Measurements from ENCODE around the gene NCF2.

NCF2 gene

DNA sequence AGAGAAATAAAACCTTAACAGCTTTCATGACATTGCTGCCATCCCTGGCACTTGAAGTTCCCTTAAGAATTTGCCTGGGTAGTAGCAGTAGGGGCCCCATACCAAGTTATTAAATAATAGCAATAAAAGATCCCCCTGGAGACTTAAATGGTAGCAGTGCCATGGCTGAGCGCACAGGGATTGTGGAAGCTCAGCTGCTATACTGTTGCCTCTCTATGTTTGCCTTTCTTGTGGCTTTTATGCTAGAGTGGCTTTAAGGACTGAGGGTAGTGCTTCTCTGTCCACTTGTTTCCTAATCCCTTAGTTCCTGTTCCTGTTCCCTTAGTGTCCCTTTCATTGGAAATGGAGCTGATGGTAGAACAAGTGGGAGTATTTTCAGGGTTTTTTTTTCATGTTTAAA is 42.1 kb downstream of the NCF2 start:
- no peak for DNase-seq

- no peak for DNase-seq
These were observed 43.8 kb downstream of the NCF2 start for GRCh38 chr1:183546427-183546826.

- DNase-seq = no peak
These were observed 45.5 kb downstream of the NCF2 start for GRCh38 chr1:183544598-183545297.

DNA sequence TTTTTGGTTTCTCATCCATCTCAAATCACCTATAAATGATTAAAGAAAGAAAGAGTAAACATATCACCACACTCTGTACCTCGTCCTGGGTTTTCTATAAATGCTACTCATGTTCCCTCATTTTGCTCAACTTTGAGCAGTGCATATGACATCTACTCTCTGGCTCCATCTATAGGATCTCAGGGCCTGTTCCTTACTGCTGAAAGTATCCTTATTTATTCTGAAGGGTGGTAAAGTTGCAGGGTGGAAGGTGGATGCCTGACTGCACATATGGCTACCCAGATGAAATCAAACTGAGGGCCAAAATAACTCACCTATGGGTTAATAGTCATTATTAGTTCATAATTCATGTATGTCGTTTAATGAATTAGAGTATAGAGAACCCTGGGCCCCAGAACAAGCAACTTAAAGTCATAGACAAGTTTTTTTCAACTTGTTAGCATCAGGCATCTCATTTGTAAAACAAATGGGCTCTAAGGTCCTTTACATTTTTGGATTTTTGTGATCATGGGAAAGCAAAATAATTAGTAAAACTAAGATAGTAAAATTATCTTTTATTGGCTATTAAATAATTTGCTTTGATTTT is 46.5 kb downstream of the NCF2 start:
- DNase-seq = no peak

DNA sequence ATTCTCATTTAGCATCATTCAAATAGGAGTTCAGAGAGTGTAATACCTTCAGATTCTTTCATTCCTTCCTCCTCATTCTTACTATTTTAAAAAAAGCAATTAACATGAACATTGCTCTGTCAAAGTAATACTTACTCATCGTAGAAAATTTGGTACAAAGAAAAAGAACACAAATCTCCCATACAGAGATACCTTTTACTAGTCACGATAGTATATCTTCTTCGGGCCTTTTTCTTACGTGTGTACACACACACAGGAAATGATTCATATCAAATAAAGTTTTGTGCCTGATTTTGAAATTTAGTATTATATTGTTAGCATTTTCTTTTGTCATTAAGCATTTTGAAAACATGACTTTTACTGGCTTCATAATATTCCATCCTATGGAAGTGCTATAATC is 52.9 kb downstream of the NCF2 start:
- no peak for DNase-seq

GRCh38 chr1:183533617-183534174 is 56.6 kb downstream of the NCF2 start:
- DNase-seq = no peak

DNA sequence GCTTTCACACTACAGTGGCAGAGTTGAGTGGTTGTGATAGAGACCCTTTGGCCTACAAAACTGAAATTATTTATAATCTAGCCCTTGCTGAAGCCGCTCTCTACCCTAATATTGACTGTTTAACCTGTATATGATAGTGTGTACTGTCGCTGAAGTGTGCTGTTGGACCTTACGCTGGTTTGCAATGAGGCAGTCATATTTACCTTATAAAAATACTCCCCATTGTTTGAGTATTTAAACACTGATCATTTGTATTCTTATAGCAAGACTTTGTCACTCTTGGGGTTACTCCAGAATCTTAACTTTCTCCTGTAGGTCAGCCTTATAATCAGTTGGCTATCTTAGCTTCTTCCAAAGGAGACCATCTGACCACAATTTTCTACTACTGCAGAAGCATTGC is 61.7 kb downstream of the NCF2 start:
- no peak for DNase-seq

DNA sequence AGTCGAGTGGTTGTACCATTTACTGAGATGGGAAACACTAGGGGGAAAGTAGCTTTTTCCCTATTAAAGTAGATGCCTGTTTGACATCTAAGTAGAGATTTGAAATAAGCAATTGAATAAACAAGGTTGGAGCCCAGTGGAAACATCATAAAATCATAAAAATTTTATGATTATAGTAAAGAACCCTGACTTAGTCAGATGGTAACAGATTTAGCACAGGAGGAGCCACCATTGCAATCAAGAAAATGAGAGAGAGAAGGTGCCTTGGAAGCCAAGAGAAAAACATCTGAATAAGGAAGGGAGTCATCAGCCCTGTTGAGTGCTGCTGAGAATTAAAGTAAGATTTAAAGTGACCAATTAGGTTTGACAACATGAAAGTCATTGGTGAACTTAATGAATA is 68.2 kb downstream of the NCF2 start:
- DNase-seq = no peak

DNA sequence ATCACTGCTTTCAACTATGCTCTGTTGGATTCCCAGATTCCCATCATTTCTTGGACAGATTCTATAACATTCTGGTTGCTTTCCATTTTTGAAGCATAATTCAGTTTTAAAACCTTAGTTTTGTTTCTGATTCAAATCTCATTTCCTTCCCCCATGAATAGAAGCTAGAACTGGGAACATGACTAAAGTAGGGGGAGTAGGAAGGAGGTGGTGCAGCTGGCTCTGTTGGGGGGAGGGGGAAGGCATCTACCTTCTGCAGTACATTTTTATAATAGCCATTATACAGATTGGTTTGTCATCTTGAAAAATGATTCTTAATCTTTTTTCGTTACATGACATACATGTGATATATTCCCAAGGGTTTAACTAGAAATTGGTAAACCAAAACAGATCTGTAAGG is 69.9 kb downstream of the NCF2 start:
- DNase-seq = no peak

DNA sequence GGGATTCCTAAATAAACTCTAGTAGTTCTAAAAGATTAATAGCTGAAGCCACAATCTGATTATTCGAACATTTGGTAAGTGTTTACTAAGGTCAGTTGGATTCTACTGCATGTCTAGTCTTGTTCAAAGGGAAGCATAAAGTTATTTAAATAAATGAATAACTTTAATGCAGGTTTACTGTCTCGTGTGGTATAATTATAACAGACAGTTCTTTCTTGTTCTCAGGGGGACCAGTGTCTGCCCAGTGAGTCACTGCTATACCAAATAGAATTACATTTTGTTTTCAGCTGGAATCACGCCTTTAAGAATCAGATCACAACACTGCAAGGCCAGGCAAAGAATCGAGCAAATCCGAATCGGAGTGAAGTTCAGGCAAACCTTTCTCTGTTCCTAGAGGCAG is 72.9 kb downstream of the NCF2 start:
- no peak for DNase-seq

- no peak for DNase-seq
These were observed 73.5 kb downstream of the NCF2 start for GRCh38 chr1:183516725-183517124.

DNA sequence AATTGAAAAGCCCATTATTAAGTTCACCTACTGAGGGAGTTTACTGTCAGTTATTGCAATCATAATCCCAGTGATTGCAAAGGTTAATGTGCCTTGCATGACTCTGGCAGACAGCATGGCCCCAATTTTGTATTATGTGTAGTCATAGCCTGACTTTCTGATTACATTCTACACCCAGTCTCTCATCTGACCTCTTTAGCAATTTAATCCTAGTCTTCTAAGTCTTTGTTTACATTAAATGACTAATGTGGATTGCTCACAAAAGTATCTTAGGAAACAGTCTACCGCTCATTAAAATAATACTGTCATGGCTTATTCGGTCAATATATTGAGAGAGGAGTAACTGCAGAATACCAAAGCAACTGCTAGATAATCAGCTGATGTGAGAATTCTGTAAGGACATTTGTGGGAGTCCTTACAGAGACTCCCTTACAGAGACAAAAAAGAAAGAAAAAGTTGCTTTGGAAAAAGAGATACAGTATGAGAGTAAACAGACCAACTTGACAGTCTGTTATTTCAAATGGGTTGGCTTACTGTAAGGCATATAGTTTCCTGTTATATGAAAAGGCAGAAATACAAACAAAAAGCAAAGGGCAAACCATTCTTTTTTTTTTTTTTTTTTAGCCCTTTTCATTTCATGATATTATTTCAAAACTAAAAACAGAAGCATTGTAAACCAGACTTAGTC is 75.1 kb downstream of the NCF2 start:
- no peak for DNase-seq

DNA sequence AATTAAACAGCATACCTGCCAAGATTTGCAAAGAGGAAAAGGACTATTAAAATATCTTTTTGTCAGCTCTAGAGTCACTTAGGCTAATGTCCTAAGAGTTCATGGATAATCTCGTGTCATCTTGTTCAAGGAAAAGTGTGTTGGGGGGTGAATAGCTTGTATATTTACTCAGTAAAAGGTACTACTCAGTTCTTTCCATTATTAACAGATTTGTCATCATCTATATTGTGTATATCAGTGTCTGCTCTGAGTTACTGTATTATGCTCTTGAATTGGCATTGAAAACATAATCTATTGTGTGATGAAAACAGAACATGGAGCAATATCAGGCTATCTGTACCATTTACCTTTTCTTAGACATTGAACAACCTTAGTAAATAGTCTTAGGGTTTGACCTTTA is 76.0 kb downstream of the NCF2 start:
- DNase-seq = no peak

DNA sequence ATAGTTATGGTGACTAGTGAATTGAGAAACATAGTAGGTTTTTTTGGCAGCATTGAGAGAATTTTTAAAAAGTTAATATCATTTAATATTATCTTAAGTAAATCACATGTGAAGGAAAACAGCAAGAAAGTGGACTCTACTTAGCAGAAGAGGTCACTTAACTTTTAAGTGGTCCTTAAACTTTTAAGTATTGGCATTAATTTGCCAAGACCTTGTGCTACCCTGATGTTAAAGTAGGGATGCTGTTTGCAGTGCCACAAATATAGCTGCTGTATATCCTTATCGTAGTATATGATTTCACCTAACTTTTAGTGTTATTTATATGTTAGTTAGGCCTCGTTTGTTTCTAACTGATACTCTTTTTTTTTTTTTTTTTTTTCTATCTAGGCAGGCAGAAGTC is 77.8 kb downstream of the NCF2 start:
- DNase-seq = no peak

- DNase-seq = no peak
These were observed 81.6 kb downstream of the NCF2 start for GRCh38 chr1:183508694-183509093.

- no peak for DNase-seq
These were observed 83.7 kb downstream of the NCF2 start for GRCh38 chr1:183506561-183506960.

Measured in KG1 (cell line).